ENCODE measurements around the gene PRDM16. TPM values are rescaled to one million over a fixed set of nuclear protein-coding genes. Genes with fewer than 3 reads are reported as not detected.

PRDM16 gene
- total RNA-seq, 1 donor from 2014 or later: 0.43 TPM

- TF ChIP-seq CTCF (IDR thresholded peaks at IDR 0.05; ENCODE audit: insufficient read depth, low read depth, low read length) (no peak), EZH2 (IDR thresholded peaks at IDR 0.05; ENCODE audit: insufficient read depth, low read length) (no peak)
These were observed 41.2 kb upstream of the PRDM16 start for GRCh38 chr1:3027611-3028371.

GRCh38 chr1:3028531-3029282, 40.3 kb upstream of the PRDM16 start:
- Histone ChIP-seq H3K36me3 (ENCODE audit: insufficient read depth, low read length) (no peaks in the 10 kb centered on the region), H3K79me2 (ENCODE audit: insufficient read depth, low read length) (no peaks in the 10 kb centered on the region), H3K4me3 (ENCODE audit: insufficient read depth, low read depth, low read length) (no peak overlapping the region), H3K9me3 (ENCODE audit: insufficient read depth, low read depth, low read length) (peaks cover 10% of the 10 kb centered on the region), H3K27ac (ENCODE audit: low read depth, low read length) (no peak overlapping the region), H3K27me3 (ENCODE audit: insufficient read depth, low read length) (no peaks in the 10 kb centered on the region), H3K4me2 (ENCODE audit: low read length) (no peak overlapping the region), H3K4me1 (ENCODE audit: insufficient read depth, low read length) (no peaks in the 10 kb centered on the region), H2AFZ (ENCODE audit: low read depth, low read length) (no peak overlapping the region), H4K20me1 (ENCODE audit: insufficient read depth, low read length) (no peaks in the 10 kb centered on the region), H3K9ac (ENCODE audit: low read length) (no peak overlapping the region)
- FAIRE-seq: no peak
- no peaks in the 10 kb centered on the region for H3K36me3 Mint-ChIP-seq (ENCODE audit: low read depth, unreplicated experiment)
- no peak overlapping the region for H3K27ac Mint-ChIP-seq (ENCODE audit: unreplicated experiment)
- H3K9me3 Mint-ChIP-seq (ENCODE audit: unreplicated experiment): peaks cover 2% of the 10 kb centered on the region
- no peaks in the 10 kb centered on the region for H3K4me1 Mint-ChIP-seq (ENCODE audit: low read depth, unreplicated experiment)
- DNase-seq (ENCODE audit: low read depth): no peak
- TF ChIP-seq EZH2 (IDR thresholded peaks at IDR 0.05; ENCODE audit: insufficient read depth, low read length) (no peak), CTCF (IDR thresholded peaks at IDR 0.05; ENCODE audit: insufficient read depth, low read depth, low read length) (no peak)
- H3K4me3 Mint-ChIP-seq (ENCODE audit: unreplicated experiment): no peak overlapping the region
- H3K27me3 Mint-ChIP-seq (ENCODE audit: low read depth, unreplicated experiment): peaks cover 37% of the 10 kb centered on the region

More at GRCh38 chr1:3027611-3028371, 41.2 kb upstream of the PRDM16 start:
- no peaks in the 10 kb centered on the region for H3K4me1 Mint-ChIP-seq (ENCODE audit: low read depth, unreplicated experiment)
- FAIRE-seq (no peak), DNase-seq (ENCODE audit: low read depth) (no peak)
- Histone ChIP-seq H3K27me3 (ENCODE audit: insufficient read depth, low read length) (no peaks in the 10 kb centered on the region), H3K9ac (ENCODE audit: low read length) (no peak overlapping the region), H2AFZ (ENCODE audit: low read depth, low read length) (no peak overlapping the region), H3K9me3 (ENCODE audit: insufficient read depth, low read depth, low read length) (peaks cover 10% of the 10 kb centered on the region), H3K4me1 (ENCODE audit: insufficient read depth, low read length) (no peaks in the 10 kb centered on the region), H3K4me3 (ENCODE audit: insufficient read depth, low read depth, low read length) (no peak overlapping the region), H3K36me3 (ENCODE audit: insufficient read depth, low read length) (no peaks in the 10 kb centered on the region), H3K79me2 (ENCODE audit: insufficient read depth, low read length) (no peaks in the 10 kb centered on the region), H3K27ac (ENCODE audit: low read depth, low read length) (no peak overlapping the region), H3K4me2 (ENCODE audit: low read length) (no peak overlapping the region), H4K20me1 (ENCODE audit: insufficient read depth, low read length) (no peaks in the 10 kb centered on the region)
- H3K9me3 Mint-ChIP-seq (ENCODE audit: unreplicated experiment): peaks cover 2% of the 10 kb centered on the region
- H3K27ac Mint-ChIP-seq (ENCODE audit: unreplicated experiment): no peak overlapping the region
- H3K27me3 Mint-ChIP-seq (ENCODE audit: low read depth, unreplicated experiment): peaks cover 29% of the 10 kb centered on the region
- no peak overlapping the region for H3K4me3 Mint-ChIP-seq (ENCODE audit: unreplicated experiment)
- no peaks in the 10 kb centered on the region for H3K36me3 Mint-ChIP-seq (ENCODE audit: low read depth, unreplicated experiment)

Measured in astrocyte (in vitro differentiated cells and primary cell).